K562 (cell line): Measurements from ENCODE around the gene DHRS7C.

ENCODE experiments used
- KHSRP ChIP-seq: fragments of 450-650 bp; IDR thresholded peaks from 2 replicates; pipeline ENCODE4 v1.6.1; 2017
- PHF8 ChIP-seq: fragments of 200-600 bp; sonication (generic); IDR thresholded peaks from 2 replicates; pipeline ENCODE4 v1.6.1; 2012; ENCODE audit warnings: mixed run types, mild to moderate bottlenecking, inconsistent platforms, low read length, moderate library complexity, borderline replicate concordance
- PTBP1 ChIP-seq: fragments of 200-400 bp; formaldehyde crosslinking; IDR thresholded peaks from 2 replicates; pipeline ENCODE4 v1.6.1; 2017; ENCODE audit warnings: low read depth, low read length

- TF ChIP-seq PHF8 (no peak), PTBP1 (no peak), KHSRP (no peak)
Observed at GRCh38 chr17:9729735-9730420, 61.5 kb downstream of the DHRS7C start.
